ENCODE data around the gene SPART.
"Not testable (repeated sequence)": the region's sequence is repeated elsewhere in the genome, so short reads cannot be mapped to it uniquely, and the experiment has no call there.

SPART gene

GRCh38 chr13:36313047-36313969, 32.9 kb downstream of the SPART start:
- no peak for TF ChIP-seq CTCF (IDR thresholded peaks at IDR 0.05; ENCODE audit: insufficient read depth, low read depth, low read length, missing control alignments)
- H3K4me3 ChIP-seq (ENCODE audit: low read length): no peak overlapping the region
- DNase-seq (ENCODE audit: low read depth): peak; percentile 63

GRCh38 chr13:36310417-36311108, 35.6 kb downstream of the SPART start:
- TF ChIP-seq CTCF (IDR thresholded peaks at IDR 0.05; ENCODE audit: insufficient read depth, low read depth, low read length, missing control alignments): no peak
- no peak for DNase-seq (ENCODE audit: low read depth)
- H3K4me3 ChIP-seq (ENCODE audit: low read length): no peak overlapping the region

GRCh38 chr13:36302289-36302688, 43.9 kb downstream of the SPART start:
- no peak for DNase-seq (ENCODE audit: low read depth)
- no peak overlapping the region for H3K4me3 ChIP-seq (ENCODE audit: low read length)
- TF ChIP-seq CTCF (IDR thresholded peaks at IDR 0.05; ENCODE audit: insufficient read depth, low read depth, low read length, missing control alignments): no peak

GRCh38 chr13:36299469-36299868, 46.7 kb downstream of the SPART start:
- not testable (repeated sequence) for H3K4me3 ChIP-seq (ENCODE audit: low read length)
- peak; percentile 16 for DNase-seq (ENCODE audit: low read depth)

- no peak for DNase-seq (ENCODE audit: low read depth)
- TF ChIP-seq CTCF (IDR thresholded peaks at IDR 0.05; ENCODE audit: insufficient read depth, low read depth, low read length, missing control alignments): no peak
- no peak overlapping the region for H3K4me3 ChIP-seq (ENCODE audit: low read length)
Observed at GRCh38 chr13:36298535-36299068, 47.6 kb downstream of the SPART start.

GRCh38 chr13:36297366-36298338, 48.5 kb downstream of the SPART start, which contains the start of gene CCDC169:
Gene CCDC169 (minus strand): TSS chr13:36297814. CDS start chr13:36297719, 95 bp downstream.
- H3K4me3 ChIP-seq (ENCODE audit: low read length): peak within 1 kb of the TSS; percentile 64
- TF ChIP-seq CTCF (IDR thresholded peaks at IDR 0.05; ENCODE audit: insufficient read depth, low read depth, low read length, missing control alignments): no peak

More at GRCh38 chr13:36297366-36298338, 48.5 kb downstream of the SPART start, which contains the start of gene CCDC169:
- peak; percentile 58 for DNase-seq (ENCODE audit: low read depth)
